ENCODE measurements around the gene SRP19. TPM values are rescaled to one million over a fixed set of nuclear protein-coding genes. Genes with fewer than 3 reads are reported as not detected.

SRP19 gene
- total and polyA plus RNA-seq, 10 of the 15 experiments (the other 5 are each of a cell fraction or from before 2014, with no cell fraction given): 43.4 to 379 (median 156) TPM

GRCh38 chr5:112902561-112902960 lies 41.5 kb downstream of the SRP19 start:
- Histone ChIP-seq H3K79me2 (ENCODE audit: control insufficient read depth, insufficient read depth, low read length) (peaks cover 3% of the 10 kb centered on the region), H2AFZ (ENCODE audit: control insufficient read depth, low read depth, low read length) (no peak overlapping the region), H4K20me1 (ENCODE audit: control insufficient read depth, insufficient read depth) (no peaks in the 10 kb centered on the region), H3K27me3 (replicated peaks in 1 of 2; ENCODE audit: control insufficient read depth in 2 of 2, insufficient read depth in 2 of 2, low read length in 1 of 2) (no peaks in the 10 kb centered on the region), H3K27ac (ENCODE audit: control insufficient read depth, insufficient read depth) (no peak overlapping the region), H3K4me1 (ENCODE audit: control insufficient read depth, insufficient read depth, low read length) (peaks cover 4% of the 10 kb centered on the region; the same call in 1 of the 2 replicates), H3K36me3 (ENCODE audit: control insufficient read depth in 2 of 2, insufficient read depth in 2 of 2, low read length in 1 of 2) (peaks cover 2 to 16% of the 10 kb centered on the region in 2 experiments), H3K9ac (ENCODE audit: control insufficient read depth, insufficient read depth, low read length) (no peak overlapping the region), H3K4me3 (no peak overlapping the region), H3K4me2 (ENCODE audit: control insufficient read depth, insufficient read depth) (no peak overlapping the region), H3K9me3 (replicated peaks; ENCODE audit: control insufficient read depth, insufficient read depth, low read length) (no peaks in the 10 kb centered on the region)
- SMC1A ChIA-PET (ENCODE audit: uncharacterized antibody, unreplicated experiment): interaction anchor here (1.0 to 4.9 kb wide), 6 partner anchors 9 to 136 kb away, joined by 3 to 29 read pairs (median 4); no protein-coding TSS in a partner anchor
- no peak for ATAC-seq
- 84% methylated on average over 3 of the region's 3 CpGs for WGBS (ENCODE audit: insufficient coverage, insufficient replicate concordance, low lambda C conversion rate, missing lambda C conversion rate)
- POLR2A ChIA-PET: interaction anchor here (0.7 to 1.8 kb wide), 3 partner anchors 11 to 20 kb away, joined by 4 to 5 read pairs (median 4); no protein-coding TSS in a partner anchor
- FAIRE-seq: no peak
- DNase-seq (ENCODE audit: low read depth, low spot score): no peak
- CTCF ChIA-PET: interaction anchor here (1.1 to 2.2 kb wide), 3 partner anchors 9 to 34 kb away, joined by 3 to 5 read pairs (median 5); no protein-coding TSS in a partner anchor
- in situ Hi-C loops (cut with MboI) (no loop called here), intact Hi-C loops (cut with micrococcal nuclease; ENCODE audit: unreplicated experiment) (no loop called here)
- BruUV-seq (replicated peaks): no TSS peak
- RAD21 ChIA-PET (ENCODE audit: unreplicated experiment): no interaction called here
- no peak for TF ChIP-seq KDM1A (IDR thresholded peaks at IDR 0.05; ENCODE audit: borderline replicate concordance)
- TF ChIP-seq FOXM1 (IDR thresholded peaks at IDR 0.05; ENCODE audit: low read depth, low read length): no peak
- no peak for TF ChIP-seq BMI1 (IDR thresholded peaks at IDR 0.05; ENCODE audit: borderline replicate concordance)
- TF ChIP-seq KLF5 (IDR thresholded peaks at IDR 0.05; ENCODE audit: partially characterized antibody): no peak
- no peak for TF ChIP-seq IRF4 (IDR thresholded peaks at IDR 0.05; ENCODE audit: low read depth, low read length)
- no peak for TF ChIP-seq PKNOX1 (IDR thresholded peaks at IDR 0.05)
- no peak for TF ChIP-seq PBX3 (IDR thresholded peaks at IDR 0.05; ENCODE audit: insufficient replicate concordance, low read depth, low read length)
- no peak for TF ChIP-seq EED (IDR thresholded peaks at IDR 0.05; ENCODE audit: low read depth)
- no peak for TF ChIP-seq BRCA1 (IDR thresholded peaks at IDR 0.05; ENCODE audit: low read depth, low read length)
- TF ChIP-seq ESRRA (IDR thresholded peaks at IDR 0.05; ENCODE audit: low read length): no peak

Measured in GM12878 (cell line).